Measurements from ENCODE around the gene DKKL1. TPM values are rescaled to one million over a fixed set of nuclear protein-coding genes. Genes with fewer than 3 reads are reported as not detected.

DKKL1 gene
- total RNA-seq, 2 donors from 2014 or later = not detected

- TF ChIP-seq CTCF (IDR thresholded peaks at IDR 0.05) (no peak), POLR2A (IDR thresholded peaks at IDR 0.05) (no peak)
- H3K9me3 ChIP-seq = no peaks in the 10 kb centered on the region
- no peak overlapping the region for H3K27ac ChIP-seq
- peaks cover 0 to 56% of the 10 kb centered on the region in 2 donors for H3K27me3 ChIP-seq
- H3K4me1 ChIP-seq = peaks cover 36% of the 10 kb centered on the region
- no peak overlapping the region for H3K4me3 ChIP-seq
- no peaks in the 10 kb centered on the region for H3K36me3 ChIP-seq (replicated peaks in 1 of 2; ENCODE audit: insufficient read depth in 1 of 2, low read depth in 2 of 2)
- DNase-seq = no peak
- no peak for ATAC-seq
- intact Hi-C loops (cut with DNase I) = no loop called here
- 15 to 30% methylated on average over 3 of the region's 3 CpGs for WGBS, 2 donors
Measured at GRCh38 chr19:49423985-49424303, 60.3 kb downstream of the DKKL1 start.

Other genes with a start within 250 kb of the DKKL1 start
- gene LIN7B, start 249.5 kb upstream of the DKKL1 start, total RNA-seq = 10 to 100 TPM in 1 of 2 donors, 1 to 10 TPM in 1; 8.3 to 24.1 TPM
- 1 to 10 TPM in 1 of 2 donors, not detected in 1; 2.3 TPM for gene C19orf73, start 244.7 kb upstream of the DKKL1 start, total RNA-seq
- 10 to 100 TPM in 1 of 2 donors, 1 to 10 TPM in 1; 6.7 to 15.2 TPM for gene PPFIA3, start 244.3 kb upstream of the DKKL1 start, total RNA-seq
- gene HRC, start 208.5 kb upstream of the DKKL1 start, total RNA-seq = 1 to 10 TPM; 2.1 to 4.3 TPM
- 10 to 100 TPM; 15.8 to 28.0 TPM for gene TRPM4, start 206.1 kb upstream of the DKKL1 start, total RNA-seq
- 1 to 10 TPM in 1 of 2 donors, under 1 TPM in 1; 0.99 to 1.6 TPM for gene SLC6A16, start 38.7 kb upstream of the DKKL1 start, total RNA-seq
- 1 to 10 TPM; 4.0 to 6.2 TPM for gene CD37, start 28.5 kb upstream of the DKKL1 start, total RNA-seq
- gene TEAD2, start 1.5 kb upstream of the DKKL1 start, total RNA-seq = 10 to 100 TPM; 12.2 to 15.2 TPM
- gene KASH5, start 24.4 kb downstream of the DKKL1 start, total RNA-seq = 1 to 10 TPM in 1 of 2 donors, under 1 TPM in 1; 0.66 to 2.6 TPM
- gene PTH2, start 59.6 kb downstream of the DKKL1 start, total RNA-seq = not detected
- not detected for gene GFY, start 61.5 kb downstream of the DKKL1 start, total RNA-seq
- under 1 TPM in 1 of 2 donors, not detected in 1; 0.26 TPM for gene SLC17A7, start 77.7 kb downstream of the DKKL1 start, total RNA-seq
- gene PIH1D1, start 87.9 kb downstream of the DKKL1 start, total RNA-seq = 10 to 100 TPM; 57.0 to 63.3 TPM
- gene ALDH16A1, start 89.3 kb downstream of the DKKL1 start, total RNA-seq = 10 to 100 TPM; 25.9 to 38.9 TPM
- under 1 TPM; 0.52 to 0.66 TPM for gene FLT3LG, start 110.3 kb downstream of the DKKL1 start, total RNA-seq
- 1,000 to 10,000 TPM; 1,758 to 2,456 TPM for gene RPL13A, start 123.7 kb downstream of the DKKL1 start, total RNA-seq
- gene RPS11, start 132.6 kb downstream of the DKKL1 start, total RNA-seq = 1,000 to 10,000 TPM; 1,400 to 1,772 TPM
- gene FCGRT, start 148.8 kb downstream of the DKKL1 start, total RNA-seq = 100 to 1,000 TPM; 117 to 121 TPM
- 10 to 100 TPM; 11.9 to 39.9 TPM for gene RCN3, start 164.1 kb downstream of the DKKL1 start, total RNA-seq
- 10 to 100 TPM; 50.6 to 73.2 TPM for gene NOSIP, start 216.7 kb downstream of the DKKL1 start, total RNA-seq
- 1 to 10 TPM; 2.6 to 4.9 TPM for gene PRRG2, start 217.4 kb downstream of the DKKL1 start, total RNA-seq
- gene PRR12, start 227.3 kb downstream of the DKKL1 start, total RNA-seq = 10 to 100 TPM in 1 of 2 donors, 1 to 10 TPM in 1; 8.0 to 23.4 TPM